Measurements from ENCODE around the gene CHST11.

DNA sequence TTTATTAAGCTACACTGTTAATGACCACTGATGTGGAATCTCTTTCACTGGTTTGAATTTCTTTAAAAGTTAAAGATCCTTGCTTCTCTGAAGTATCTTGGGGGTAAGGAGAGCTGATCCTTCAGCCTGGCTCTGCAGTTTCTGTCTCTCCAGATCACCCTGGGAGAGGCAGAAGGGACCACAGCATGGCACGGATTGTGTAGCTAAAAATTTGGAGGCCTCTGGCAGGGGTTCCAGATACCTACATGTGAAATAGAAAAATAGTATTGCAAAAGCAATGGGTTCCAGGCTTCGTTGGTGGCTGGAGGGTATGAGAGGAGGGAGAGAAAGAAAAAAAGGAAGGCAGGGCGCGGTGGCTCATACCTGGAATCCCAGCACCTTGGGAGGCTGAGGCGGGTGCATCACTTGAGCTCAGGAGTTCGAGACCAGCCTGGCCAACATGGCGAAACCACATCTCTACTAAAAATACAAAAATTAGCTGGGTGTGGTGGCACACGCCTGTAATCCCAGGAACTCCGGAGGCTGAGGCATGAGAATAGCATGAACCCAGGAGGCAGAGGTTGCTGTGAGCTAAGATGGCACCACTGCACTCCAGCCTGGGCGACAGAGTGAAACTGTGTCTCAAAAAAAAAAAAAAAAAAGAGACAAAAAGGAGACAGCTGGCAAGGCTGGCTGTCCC lies 3.4 kb downstream of the CHST11 start:
- TF ChIP-seq, protein P1, sequence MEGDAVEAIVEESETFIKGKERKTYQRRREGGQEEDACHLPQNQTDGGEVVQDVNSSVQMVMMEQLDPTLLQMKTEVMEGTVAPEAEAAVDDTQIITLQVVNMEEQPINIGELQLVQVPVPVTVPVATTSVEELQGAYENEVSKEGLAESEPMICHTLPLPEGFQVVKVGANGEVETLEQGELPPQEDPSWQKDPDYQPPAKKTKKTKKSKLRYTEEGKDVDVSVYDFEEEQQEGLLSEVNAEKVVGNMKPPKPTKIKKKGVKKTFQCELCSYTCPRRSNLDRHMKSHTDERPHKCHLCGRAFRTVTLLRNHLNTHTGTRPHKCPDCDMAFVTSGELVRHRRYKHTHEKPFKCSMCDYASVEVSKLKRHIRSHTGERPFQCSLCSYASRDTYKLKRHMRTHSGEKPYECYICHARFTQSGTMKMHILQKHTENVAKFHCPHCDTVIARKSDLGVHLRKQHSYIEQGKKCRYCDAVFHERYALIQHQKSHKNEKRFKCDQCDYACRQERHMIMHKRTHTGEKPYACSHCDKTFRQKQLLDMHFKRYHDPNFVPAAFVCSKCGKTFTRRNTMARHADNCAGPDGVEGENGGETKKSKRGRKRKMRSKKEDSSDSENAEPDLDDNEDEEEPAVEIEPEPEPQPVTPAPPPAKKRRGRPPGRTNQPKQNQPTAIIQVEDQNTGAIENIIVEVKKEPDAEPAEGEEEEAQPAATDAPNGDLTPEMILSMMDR (IDR thresholded peaks at IDR 0.05; ENCODE audit: borderline replicate concordance, extremely low read depth, low read length, poor library complexity, severe bottlenecking), result no peak
- no peak for TF ChIP-seq EZH2 (IDR thresholded peaks at IDR 0.05; ENCODE audit: borderline replicate concordance, low read depth, low read length, severe bottlenecking)

Data from DND-41 (cell line).